H1 (cell line): ENCODE results near the gene KLHL26. TPM values are rescaled to one million over a fixed set of nuclear protein-coding genes. Genes with fewer than 3 reads are reported as not detected.

ENCODE experiments used
- ASH2L ChIP-seq: fragments of 200-600, 300-600 bp; sonication (generic); IDR thresholded peaks from one replicate; pipeline ENCODE4 v1.7.1; 2017; ENCODE audit warnings: low read length
- ATF2 ChIP-seq: IDR thresholded peaks from 2 replicates; pipeline ENCODE4 v1.6.1; 2012; ENCODE audit warnings: low read length, inconsistent platforms
- BACH1 ChIP-seq: IDR thresholded peaks from 2 replicates; pipeline ENCODE4 v1.6.1; 2012; ENCODE audit warnings: low read length, improper control_type of control experiment
- CBX8 ChIP-seq: fragments of 300-800, 300-1000 bp; sonication (generic); IDR thresholded peaks from 2 replicates; pipeline ENCODE4 v1.7.1; 2016; ENCODE audit warnings: low read depth, low read length, borderline replicate concordance
- CHD2 ChIP-seq: IDR thresholded peaks from 2 replicates; pipeline ENCODE4 v1.6.1; 2012; ENCODE audit warnings: low read length, improper control_type of control experiment
- GABPA ChIP-seq: IDR thresholded peaks from 2 replicates; pipeline ENCODE4 v1.6.1; 2011; ENCODE audit warnings: mild to moderate bottlenecking, low read length, moderate library complexity, borderline replicate concordance; ENCODE audit not compliant: insufficient read depth
- JUN ChIP-seq: IDR thresholded peaks from 2 replicates; pipeline ENCODE4 v1.6.1; 2011; ENCODE audit warnings: low read depth, mild to moderate bottlenecking, improper control_type of control experiment, low read length
- MAX ChIP-seq: IDR thresholded peaks from 2 replicates; pipeline ENCODE4 v1.6.1; 2012; ENCODE audit warnings: inconsistent platforms
- NRF1 ChIP-seq: IDR thresholded peaks from 2 replicates; pipeline ENCODE4 v1.6.1; 2011; ENCODE audit warnings: mild to moderate bottlenecking, low read depth, low read length, improper control_type of control experiment
- SP1 ChIP-seq: IDR thresholded peaks from 2 replicates; pipeline ENCODE4 v1.6.1; 2011; ENCODE audit warnings: low read depth, low read length
- SP4 ChIP-seq: IDR thresholded peaks from 2 replicates; pipeline ENCODE4 v1.6.1; 2012; ENCODE audit warnings: low read length, inconsistent platforms
- TAF1 ChIP-seq: IDR thresholded peaks from 2 replicates; pipeline ENCODE4 v1.6.1; 2011; ENCODE audit warnings: mild to moderate bottlenecking, low read depth, low read length
- ZNF274 ChIP-seq: IDR thresholded peaks from 2 replicates; pipeline ENCODE4 v1.7.0; 2012; ENCODE audit warnings: low read length, borderline replicate concordance; ENCODE audit errors: extremely low read depth
- polyA plus RNA-seq, 7 experiments: library from polyadenylated mRNA; depleted of rRNA in 3 of 7; stranded (reverse) in 5 of 7; unstranded in 2 of 7; fragments of >200 nt in 5 of 7; fragments of 200-250 nt in 2 of 7; gene quantifications; 1 replicate in 5 of 7; 2 replicates in 1 of 7; 4 replicates in 1 of 7; pipeline versions ENCODE4 v1.2.1 to v1.2.3, GENCODE V29; 2011 to 2013; ENCODE audit warnings: missing spikeins in 2 of 7, mixed read lengths in 2 of 7
- total RNA-seq: library from RNA; stranded (reverse); fragmentation: NEBNext Ultra II Directional; extraction: Animal tissue kit (Norgen Biotek cat#: 25700); gene quantifications from 2 replicates; pipeline ENCODE4 v1.2.1, GENCODE V29; 2021

Gene KLHL26
- total and polyA plus RNA-seq, 2 of the 8 experiments (the other 6 are each of a cell fraction or from before 2014, with no cell fraction given), result 2.2 to 8.8 TPM

GRCh38 chr19:18683109-18683957 lies 46.5 kb downstream of the KLHL26 start, which contains the start of gene CRTC1 (continued):
- peak; percentile 70 for TF ChIP-seq ASH2L
- TF ChIP-seq SP4, result no peak
- TF ChIP-seq SP1, result no peak
- TF ChIP-seq NRF1, result peak; percentile 95
- no peak for TF ChIP-seq CBX8
- TF ChIP-seq MAX, result peak; percentile 8; the same call in 1 of the 2 replicates
- TF ChIP-seq ATF2, result no peak
- no peak for TF ChIP-seq ZNF274
- TF ChIP-seq BACH1, result peak; percentile 65; the same call in 1 of the 2 replicates
- TF ChIP-seq GABPA, result no peak
- no peak for TF ChIP-seq CHD2
- TF ChIP-seq JUN, result no peak
- peak; percentile 77 for TF ChIP-seq TAF1
